Cortex of kidney (tissue), 1 donor: ENCODE measurements around the gene TCL1B.
"Not testable (repeated sequence)": the region's sequence is repeated elsewhere in the genome, so short reads cannot be mapped to it uniquely, and the experiment has no call there.

ENCODE experiments used
- DNase-seq: peaks from one replicate; lab custom pipeline; 2025; lab: John Stamatoyannopoulos, UW

The TCL1B gene

DNA sequence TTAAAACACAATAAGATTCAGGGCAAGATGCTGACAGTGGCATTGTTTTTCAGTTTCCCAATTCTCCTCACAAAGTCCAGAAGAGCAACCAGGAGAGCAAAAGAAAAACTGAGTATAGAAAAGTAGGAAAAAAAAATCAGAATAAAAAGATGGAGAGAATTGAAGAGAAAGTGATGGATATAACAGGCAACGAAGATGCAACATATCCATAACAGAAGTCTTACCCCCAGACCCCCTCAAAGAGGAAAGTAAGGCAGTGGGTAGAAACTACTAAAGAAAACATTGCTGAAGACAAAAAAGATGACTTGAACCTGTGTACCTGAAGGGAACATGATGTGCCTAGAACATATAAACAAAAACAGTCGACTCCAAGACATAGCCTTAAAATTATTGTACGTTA, 17.1 kb downstream of the TCL1B start:
- DNase-seq, result no peak

DNA sequence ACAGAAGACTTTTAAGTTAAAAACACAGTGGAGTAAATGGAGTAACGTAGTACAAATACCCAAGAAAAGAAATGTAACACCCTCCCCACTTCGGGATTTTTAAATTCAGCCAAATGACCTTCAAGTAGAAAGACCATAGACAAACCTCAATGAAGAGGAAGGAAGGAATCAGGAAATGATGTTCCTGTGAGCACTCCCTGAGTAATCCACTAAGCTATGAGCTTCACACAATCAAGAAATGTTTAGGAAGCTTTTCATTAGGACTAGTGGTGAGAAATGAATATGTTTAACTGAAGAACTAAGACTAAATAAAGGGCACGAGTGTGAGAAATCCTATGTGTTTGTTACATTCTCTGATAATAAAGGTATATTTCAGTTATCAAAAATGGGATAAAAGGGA, 17.6 kb downstream of the TCL1B start:
- no peak for DNase-seq

DNA sequence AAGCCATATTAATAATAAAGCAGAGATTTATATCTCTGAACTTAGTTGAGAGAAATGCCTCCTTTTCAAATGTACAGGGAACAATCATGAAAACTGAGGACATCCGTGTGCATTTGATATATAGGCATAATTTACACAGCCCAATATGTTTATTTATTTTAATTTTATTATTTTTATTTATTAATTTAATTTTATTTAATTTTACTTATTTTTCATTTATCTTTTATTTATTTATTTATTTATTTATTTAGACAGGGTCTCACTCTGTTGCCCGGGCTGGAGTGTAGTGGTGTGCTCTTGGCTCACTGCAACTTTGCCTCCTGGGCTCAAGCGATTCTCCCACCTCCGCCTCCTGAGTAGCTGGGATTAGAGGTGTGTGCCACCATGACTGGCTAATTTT, 19.3 kb downstream of the TCL1B start:
- DNase-seq, result no peak

- no peak for DNase-seq
Measured at GRCh38 chr14:95707327-95707726, 21.1 kb downstream of the TCL1B start.

DNA sequence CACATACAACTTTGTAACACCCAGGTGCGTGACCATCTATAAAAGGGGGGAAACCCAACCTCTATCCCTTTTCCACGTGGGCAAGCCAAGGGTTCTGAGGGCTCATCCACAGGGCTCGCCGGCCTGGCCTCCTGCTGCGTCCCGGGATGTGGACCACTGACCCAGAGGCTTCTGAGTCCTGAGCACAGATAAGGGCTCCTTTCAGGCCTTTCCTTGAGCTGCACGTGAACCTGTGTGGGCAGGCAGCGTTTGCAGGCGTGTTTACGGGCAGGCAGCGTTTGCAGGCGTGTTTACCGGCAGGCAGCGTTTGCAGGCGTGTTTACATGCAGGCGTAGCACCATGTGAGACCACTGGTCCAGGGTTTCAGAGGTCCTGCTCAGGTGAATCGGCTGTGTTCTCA, 23.9 kb downstream of the TCL1B start:
- DNase-seq, result no peak

DNA sequence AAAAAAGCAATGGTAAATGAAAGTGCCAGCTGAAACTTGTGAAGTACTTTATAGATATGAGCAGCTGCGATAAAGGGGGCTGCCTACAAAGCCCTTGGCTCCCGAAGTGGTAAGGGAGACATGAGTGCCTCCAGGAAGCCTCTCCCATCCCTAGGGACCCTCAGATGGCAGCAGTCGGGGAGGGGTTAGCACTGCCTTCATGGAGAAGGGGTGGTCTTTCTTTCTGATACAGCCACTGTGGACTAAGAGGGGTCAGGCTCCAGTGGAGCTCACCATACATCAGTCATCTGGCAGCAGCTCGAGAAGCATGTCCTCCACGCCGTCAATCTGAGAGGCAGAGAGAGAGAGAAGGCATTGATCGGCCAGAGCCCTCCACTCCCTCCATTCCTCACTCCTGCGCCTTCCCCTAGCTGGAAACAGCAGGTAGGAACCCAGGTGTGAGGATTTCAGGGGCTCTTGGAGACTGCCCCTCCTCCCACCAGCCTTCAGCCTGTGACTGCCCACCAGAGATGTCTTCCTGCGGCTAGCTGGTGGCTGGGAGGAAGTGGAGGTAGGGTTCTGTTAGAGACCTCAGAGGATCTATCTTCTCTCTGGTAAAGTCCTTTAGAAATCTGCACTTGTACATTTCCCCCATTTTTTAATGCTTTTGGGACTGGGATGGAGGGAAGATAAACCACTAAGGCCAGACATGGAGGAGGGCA, 25.4 kb downstream of the TCL1B start:
- no peak for DNase-seq

GRCh38 chr14:95712398-95712797, 26.2 kb downstream of the TCL1B start:
- DNase-seq, result no peak

DNA sequence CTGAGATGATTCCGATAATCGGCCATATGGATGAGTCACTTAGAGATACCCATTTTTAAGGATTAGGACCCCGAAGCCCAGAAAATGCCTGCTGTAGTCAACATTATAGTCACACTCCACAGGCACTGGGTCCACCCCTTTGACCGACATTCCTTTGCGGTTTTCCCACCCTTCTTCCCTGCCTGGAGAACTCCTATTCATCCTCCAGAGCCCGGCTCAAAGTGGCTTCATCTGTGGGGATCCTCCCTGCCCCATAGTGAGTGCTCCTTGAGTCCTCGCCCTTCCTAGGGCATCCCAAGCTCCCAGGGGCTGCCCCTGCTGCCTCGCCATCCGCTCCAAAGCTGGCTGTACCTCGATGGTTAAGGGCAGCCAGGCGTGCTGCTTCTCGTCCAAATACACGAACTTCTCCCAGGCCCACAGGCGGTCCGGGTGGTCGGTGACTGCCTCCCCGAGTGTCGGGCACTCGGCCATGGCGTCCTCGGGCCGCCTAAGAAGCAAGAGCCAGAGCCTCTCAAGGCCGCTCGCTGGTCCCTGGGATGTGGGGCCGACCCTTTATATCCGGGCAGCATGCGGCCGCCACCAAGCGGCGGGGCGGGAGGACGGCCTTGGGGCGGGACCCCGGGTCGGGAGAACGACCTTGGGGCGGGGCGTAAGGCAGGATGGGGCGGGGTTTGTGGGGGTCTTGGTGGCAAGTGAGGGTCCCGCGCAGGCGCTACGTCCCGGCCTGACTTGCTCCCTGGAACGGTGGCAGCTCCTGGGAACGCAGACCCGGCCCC, 27.6 kb downstream of the TCL1B start, which contains the start of gene TCL1A:
Gene TCL1A (minus strand): TSS at position 530 of the 776 bp plus-strand sequence. CDS start 59 bp downstream, at position 471.
- DNase-seq, result no peak

DNA sequence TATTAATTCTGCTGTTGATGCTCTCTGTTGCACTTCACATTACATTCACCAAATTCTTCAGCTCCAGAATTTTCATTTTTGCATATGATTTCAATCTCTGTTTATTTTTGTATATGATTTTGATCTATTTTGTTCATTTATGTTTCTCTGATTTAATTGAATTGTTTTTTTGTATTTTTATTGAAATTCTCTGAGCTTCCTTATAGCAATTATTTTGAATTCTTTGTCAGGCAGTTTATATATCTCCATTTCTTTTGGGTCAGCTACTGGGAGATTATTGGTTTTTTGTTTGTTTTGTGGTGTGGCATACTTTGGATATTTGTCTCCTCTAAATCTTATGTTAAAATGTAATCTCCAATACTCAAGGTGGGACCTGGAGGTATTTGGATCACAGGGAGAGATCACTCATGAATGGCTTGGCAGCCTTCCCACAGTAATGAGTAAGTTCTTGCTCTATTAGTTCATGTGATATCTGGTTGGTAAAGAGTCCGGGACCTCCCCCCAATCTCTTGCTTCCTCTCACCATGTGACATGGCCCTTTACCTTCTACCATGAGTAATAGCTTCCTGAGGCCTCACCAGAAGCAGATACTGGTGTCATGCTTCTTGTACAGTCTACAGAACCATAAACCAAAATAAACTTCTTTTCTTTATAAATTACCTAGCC, 36.4 kb downstream of the TCL1B start:
- no peak for DNase-seq

- no peak for DNase-seq
Measured at GRCh38 chr14:95725685-95726336, 39.6 kb downstream of the TCL1B start.

- no peak for DNase-seq
Measured at GRCh38 chr14:95727056-95727700, 41.0 kb downstream of the TCL1B start.

- not testable (repeated sequence) for DNase-seq
Measured at GRCh38 chr14:95729402-95730028, 43.3 kb downstream of the TCL1B start.

DNA sequence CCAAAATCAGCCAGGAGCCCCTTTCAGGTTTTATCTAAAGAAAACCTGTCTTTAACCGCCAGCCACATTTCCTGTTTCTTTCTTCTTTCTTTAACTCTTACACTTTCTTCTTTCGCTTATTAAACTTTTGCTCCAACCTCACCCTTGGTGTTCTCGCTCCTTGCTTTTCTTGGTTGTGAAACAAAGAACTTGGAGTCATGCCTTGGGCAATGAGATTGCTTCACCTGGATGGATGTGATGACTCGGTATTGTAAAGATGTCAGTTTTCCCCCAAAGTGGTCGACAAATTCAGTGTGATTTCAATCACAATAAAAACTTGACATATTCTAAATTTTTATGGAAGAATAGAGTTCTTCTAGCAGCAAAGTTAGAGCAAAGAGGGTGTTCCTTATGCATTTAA, 43.9 kb downstream of the TCL1B start:
- no peak for DNase-seq

- no peak for DNase-seq
Measured at GRCh38 chr14:95733212-95733611, 47.0 kb downstream of the TCL1B start.

- no peak for DNase-seq
Measured at GRCh38 chr14:95739356-95739755, 53.1 kb downstream of the TCL1B start.

GRCh38 chr14:95741038-95741490, 54.8 kb downstream of the TCL1B start:
- no peak for DNase-seq

DNA sequence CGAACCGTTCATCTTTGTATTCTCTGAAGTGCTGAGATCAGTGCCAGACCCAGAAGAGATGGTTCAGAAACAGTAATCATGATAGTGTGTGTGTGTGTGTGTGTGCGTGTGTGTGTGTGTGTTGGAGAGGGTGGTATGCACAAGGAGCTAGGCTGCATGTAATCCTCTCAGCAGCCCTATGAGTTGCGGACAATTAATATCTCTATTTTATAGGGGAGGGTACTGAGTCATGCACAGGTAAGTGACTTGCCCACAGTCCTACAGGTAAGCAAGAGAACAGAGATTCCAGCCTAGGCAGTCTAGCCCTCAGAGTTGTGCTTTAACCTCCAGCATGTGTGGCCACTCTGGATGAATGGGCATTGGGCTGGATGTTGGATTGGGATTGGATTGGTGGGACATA, 55.6 kb downstream of the TCL1B start:
- no peak for DNase-seq
